CD4-positive, alpha-beta memory T cell (primary cell): Measurements from ENCODE around the gene PRR30. TPM values are rescaled to one million over a fixed set of nuclear protein-coding genes. Genes with fewer than 3 reads are reported as not detected.
A peak's percentile ranks its signal among the peaks of the same experiment; 100 is the strongest.

ENCODE experiments used
- CTCF ChIA-PET: fragments of 350-600 bp; sonication (Branson Sonifier 250); formaldehyde crosslinking; loops from one replicate; lab custom pipeline; 2021; ENCODE audit warnings: inconsistent platforms; ENCODE audit not compliant: partially characterized antibody; lab: Charles Lee
- POLR2A ChIA-PET: fragments of 350-600 bp; sonication (Branson Sonifier 250); formaldehyde crosslinking; loops from one replicate; lab custom pipeline; 2021; ENCODE audit not compliant: partially characterized antibody; lab: Charles Lee
- DNase-seq, 5 donors: peaks; one replicate each; pipeline versions ENCODE4 v3.0.0 to v3.0.0-alpha.2; 2020 to 2022; ENCODE audit warnings: mixed read lengths in 1 of 5
- H3K27ac ChIP-seq: one replicate; pipeline ENCODE4 v1.7.0; 2013; ENCODE audit warnings: low read depth, low read length
- H3K27me3 ChIP-seq: 2 replicates; pipeline ENCODE4 v1.7.0; 2013; ENCODE audit warnings: mild to moderate bottlenecking, low read length, moderate library complexity; ENCODE audit not compliant: insufficient read depth
- H3K36me3 ChIP-seq: 2 replicates; pipeline ENCODE4 v1.7.0; 2013; ENCODE audit warnings: mild to moderate bottlenecking, low read length, moderate library complexity; ENCODE audit not compliant: insufficient read depth
- H3K4me1 ChIP-seq: 2 replicates; pipeline ENCODE4 v1.7.0; 2013; ENCODE audit warnings: mild to moderate bottlenecking, low read length, moderate library complexity; ENCODE audit not compliant: insufficient read depth
- H3K4me3 ChIP-seq, 2 donors: one replicate each; pipeline ENCODE4 v1.7.0; 2013; ENCODE audit warnings: low read length in 2 of 2, mild to moderate bottlenecking in 1 of 2
- H3K9me3 ChIP-seq, 2 donors: one replicate each; pipeline ENCODE4 v1.7.0; 2013; ENCODE audit warnings: low read length in 2 of 2, control low read depth in 1 of 2; ENCODE audit not compliant: control insufficient read depth in 1 of 2
- H3K27ac Mint-ChIP-seq, 7 donors: one replicate each; pipeline ENCODE4 v1.8.0; 2020 to 2021; ENCODE audit warnings: mixed read lengths in 7 of 7, mild to moderate bottlenecking in 6 of 7, inconsistent platforms in 3 of 7, moderate library complexity in 3 of 7
- H3K27me3 Mint-ChIP-seq, 2 donors: one replicate each; pipeline ENCODE4 v1.8.0; 2020 to 2021; ENCODE audit warnings: mixed read lengths in 2 of 2
- H3K36me3 Mint-ChIP-seq, 2 donors: one replicate each; pipeline ENCODE4 v1.8.0; 2020 to 2021; ENCODE audit warnings: mixed read lengths in 2 of 2, inconsistent platforms in 1 of 2, mild to moderate bottlenecking in 1 of 2
- H3K4me1 Mint-ChIP-seq, 4 donors: one replicate each; pipeline ENCODE4 v1.8.0; 2020 to 2021; ENCODE audit warnings: mixed read lengths in 4 of 4, mild to moderate bottlenecking in 1 of 4
- H3K4me3 Mint-ChIP-seq, 8 donors: one replicate each; pipeline ENCODE4 v1.8.0; 2020 to 2021; ENCODE audit warnings: mixed read lengths in 8 of 8, mild to moderate bottlenecking in 7 of 8, moderate library complexity in 6 of 8, inconsistent platforms in 3 of 8
- H3K9me3 Mint-ChIP-seq, 8 donors: one replicate each; pipeline ENCODE4 v1.8.0; 2020 to 2021; ENCODE audit warnings: mixed read lengths in 8 of 8, mild to moderate bottlenecking in 5 of 8, inconsistent platforms in 3 of 8, moderate library complexity in 1 of 8
- intact Hi-C: fragments of 100-400 bp; cut with micrococcal nuclease; formaldehyde crosslinking; loops from one replicate; pipeline ENCODE4 v1.15.1; 2023
- polyA plus RNA-seq, 2 donors: library from polyadenylated mRNA; unstranded; fragments of 300-500 nt; fragmentation: Illumina TruSeq; gene quantifications; one replicate each; pipeline ENCODE4 v1.2.3, GENCODE V29; 2021
- total RNA-seq, 2 experiments: library from RNA; stranded (reverse); gene quantifications; one replicate each; pipeline ENCODE4 v1.2.3, GENCODE V29; 2021

Gene PRR30
- total and polyA plus RNA-seq, 4 experiments from 2014 or later, result not detected

DNA sequence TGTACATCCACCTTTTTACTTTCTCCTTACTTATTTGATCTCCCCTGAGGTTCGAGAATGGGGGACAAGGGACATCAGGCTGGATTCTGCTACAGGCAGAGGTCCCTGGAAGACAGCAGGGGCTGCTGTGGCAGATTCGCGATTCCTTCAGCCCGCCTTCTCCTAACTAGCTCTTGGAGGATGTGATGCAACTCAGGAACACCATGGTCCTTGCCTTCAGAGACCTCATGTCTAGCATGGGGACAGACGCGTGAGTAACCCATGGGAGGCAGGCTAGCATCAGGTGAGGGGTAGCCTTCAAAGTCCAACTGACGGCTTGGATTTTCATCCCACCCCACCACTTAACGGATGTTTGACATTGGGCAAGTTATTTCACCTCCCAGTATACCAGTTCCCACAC is 8.7 kb upstream of the PRR30 start:
- Mint-ChIP-seq H3K4me3 (no peak overlapping the region), H3K27ac (no peak overlapping the region), H3K36me3 (no peaks in the 10 kb centered on the region), H3K9me3 (peaks cover 0 to 4% (median 1%) of the 10 kb centered on the region in 8 donors), H3K4me1 (no peaks in the 10 kb centered on the region), H3K27me3 (peaks cover 3 to 9% of the 10 kb centered on the region in 2 donors)
- Histone ChIP-seq H3K36me3 (no peaks in the 10 kb centered on the region), H3K27me3 (no peaks in the 10 kb centered on the region), H3K9me3 (no peaks in the 10 kb centered on the region), H3K4me1 (no peaks in the 10 kb centered on the region), H3K27ac (no peak overlapping the region), H3K4me3 (no peak overlapping the region)
- CTCF ChIA-PET, result no interaction called here
- intact Hi-C loops, result no loop called here
- POLR2A ChIA-PET, result no interaction called here
- no peak for DNase-seq

DNA sequence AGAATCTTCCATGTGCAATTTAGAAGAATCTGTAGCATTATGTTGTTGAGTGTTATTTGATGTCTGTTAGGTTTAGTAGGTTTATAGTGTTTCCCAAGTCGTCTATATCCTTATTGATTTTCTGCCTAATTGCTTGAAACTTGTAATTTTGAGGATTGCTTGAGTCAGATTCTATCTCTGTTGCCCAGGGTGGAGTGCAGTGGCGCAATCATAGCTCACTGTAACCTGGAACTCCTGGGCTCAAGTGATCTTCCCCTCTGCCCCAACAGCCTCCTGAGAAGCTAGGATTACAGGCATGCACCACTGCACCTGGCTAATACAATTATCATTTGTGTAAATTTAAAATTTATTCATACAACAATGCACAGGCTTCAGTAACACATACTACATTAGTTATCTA is 6.5 kb upstream of the PRR30 start:
- CTCF ChIA-PET, result no interaction called here

DNA sequence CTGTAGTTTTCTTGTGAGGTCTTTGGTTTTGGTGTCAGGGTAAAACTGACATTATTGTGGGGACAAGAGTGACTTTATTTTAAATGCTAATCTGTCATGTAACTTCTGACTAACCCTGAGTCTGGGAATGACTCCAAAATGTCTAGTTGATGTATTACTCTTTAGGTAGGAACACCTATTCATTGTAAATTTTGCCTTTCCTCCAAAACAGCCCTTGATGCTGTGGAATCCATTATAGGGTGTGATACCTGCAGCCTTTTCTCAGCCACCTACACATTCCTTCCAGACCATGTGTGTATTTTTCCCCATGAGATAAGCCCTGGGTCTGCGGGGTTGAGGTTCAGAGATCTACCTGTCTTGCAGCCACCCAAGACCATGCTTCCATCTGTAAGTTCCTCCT is 4.1 kb upstream of the PRR30 start:
- no peaks in the 10 kb centered on the region for H3K36me3 Mint-ChIP-seq
- no peaks in the 10 kb centered on the region for H3K4me1 Mint-ChIP-seq
- H3K27ac ChIP-seq, result no peak overlapping the region
- no peaks in the 10 kb centered on the region for H3K9me3 ChIP-seq
- H3K9me3 Mint-ChIP-seq, result peaks cover 0 to 8% (median 1%) of the 10 kb centered on the region in 8 donors
- H3K27me3 Mint-ChIP-seq, result peaks cover 3 to 4% of the 10 kb centered on the region in 2 donors
- H3K36me3 ChIP-seq, result no peaks in the 10 kb centered on the region
- no peak overlapping the region for H3K27ac Mint-ChIP-seq
- intact Hi-C loops, result no loop called here
- no peak for DNase-seq
- ChIA-PET CTCF (no interaction called here), POLR2A (no interaction called here)
- no peak overlapping the region for H3K4me3 ChIP-seq
- no peaks in the 10 kb centered on the region for H3K4me1 ChIP-seq
- H3K27me3 ChIP-seq, result no peaks in the 10 kb centered on the region
- no peak overlapping the region for H3K4me3 Mint-ChIP-seq

More for the DNA sequence above, 6.5 kb upstream of the PRR30 start:
- Mint-ChIP-seq H3K36me3 (no peaks in the 10 kb centered on the region), H3K27me3 (peaks cover 3 to 7% of the 10 kb centered on the region in 2 donors), H3K4me1 (no peaks in the 10 kb centered on the region), H3K4me3 (no peak overlapping the region), H3K9me3 (peaks cover 0 to 8% (median 1%) of the 10 kb centered on the region in 8 donors), H3K27ac (no peak overlapping the region)
- Histone ChIP-seq H3K4me1 (no peaks in the 10 kb centered on the region), H3K36me3 (no peaks in the 10 kb centered on the region), H3K27ac (no peak overlapping the region), H3K27me3 (no peaks in the 10 kb centered on the region), H3K4me3 (no peak overlapping the region), H3K9me3 (no peaks in the 10 kb centered on the region)
- DNase-seq, result no peak
- POLR2A ChIA-PET, result no interaction called here
- intact Hi-C loops, result no loop called here

DNA sequence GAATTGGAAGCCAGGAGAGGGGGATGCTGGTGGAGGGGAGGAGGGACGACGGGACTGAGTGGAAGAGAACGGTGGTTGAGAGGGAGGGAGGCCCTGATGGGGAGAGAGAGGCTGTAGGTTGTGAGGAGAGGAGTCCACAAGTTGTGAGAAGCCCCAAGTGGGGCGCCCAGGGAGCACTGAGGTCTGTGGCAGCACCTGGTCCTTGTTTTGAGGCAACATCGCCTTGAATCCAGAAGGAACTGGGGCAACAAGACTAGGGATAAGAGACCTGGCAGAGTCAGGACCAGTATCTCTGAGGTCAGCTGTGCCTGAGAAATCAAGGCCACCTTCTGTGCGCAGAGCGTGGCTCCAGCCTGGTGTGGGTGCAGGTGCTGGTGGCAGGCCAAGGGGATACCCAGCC is 1.1 kb downstream of the PRR30 start:
- intact Hi-C loops, result loop anchor here (10.0 kb wide), 1 partner anchor 637 kb away; the partner anchor contains the start of gene MRPL33
- Mint-ChIP-seq H3K4me3 (no peak overlapping the region), H3K4me1 (peaks cover 6 to 20% (median 14%) of the 10 kb centered on the region in 4 donors), H3K27me3 (peaks cover 0 to 1% of the 10 kb centered on the region in 2 donors), H3K27ac (peak overlapping the region in 1 of 7 donors; percentile 35), H3K9me3 (peaks cover 0 to 5% (median under 1%) of the 10 kb centered on the region in 8 donors), H3K36me3 (peaks cover 0 to 9% of the 10 kb centered on the region in 2 donors)
- Histone ChIP-seq H3K36me3 (no peaks in the 10 kb centered on the region), H3K9me3 (no peaks in the 10 kb centered on the region), H3K27ac (no peak overlapping the region), H3K27me3 (no peaks in the 10 kb centered on the region), H3K4me1 (peaks cover 15% of the 10 kb centered on the region), H3K4me3 (no peak overlapping the region)
- CTCF ChIA-PET, result interaction anchor here (2.0 kb wide), 1 partner anchor 15 kb away, joined by 5 read pairs; the partner anchor contains the start of gene ABHD1
- POLR2A ChIA-PET, result interaction anchor here (0.7 kb wide), 1 partner anchor 15 kb away, joined by 3 read pairs; the partner anchor contains the start of gene ABHD1
- DNase-seq, result no peak

DNA sequence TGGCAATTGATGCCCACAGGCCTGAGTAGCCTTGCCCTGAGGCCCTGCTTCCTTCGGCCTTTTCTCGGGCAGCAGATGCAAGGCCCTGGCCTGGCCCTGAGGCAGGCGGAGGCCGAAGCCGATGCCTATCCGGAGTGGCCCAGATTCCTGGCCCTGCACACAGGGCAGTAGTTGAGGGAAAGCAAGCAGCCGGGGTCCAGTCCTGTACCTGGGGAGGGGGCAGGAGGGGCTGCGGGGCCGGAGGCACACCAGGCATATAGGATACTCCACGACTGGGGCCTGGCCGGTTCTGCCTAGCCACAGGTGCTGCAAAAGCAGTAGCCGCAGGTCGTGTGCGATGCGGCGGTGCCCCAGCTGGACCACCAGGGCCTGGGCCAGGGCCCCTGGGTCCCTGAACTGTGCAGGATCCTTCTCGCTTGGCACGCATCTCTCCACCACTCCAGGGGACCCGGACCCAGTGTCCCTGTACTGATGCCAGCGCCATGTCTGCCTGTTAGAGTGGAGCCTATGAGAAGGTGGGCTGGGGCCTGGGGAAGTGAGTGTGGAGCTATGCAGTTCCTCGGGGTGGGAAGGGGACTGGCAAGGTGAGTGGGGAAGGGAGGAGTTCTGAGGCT is 1.8 kb downstream of the PRR30 start:
- Mint-ChIP-seq H3K4me3 (no peak overlapping the region), H3K27ac (no peak overlapping the region), H3K27me3 (no peaks in the 10 kb centered on the region), H3K4me1 (peaks cover 12 to 27% (median 21%) of the 10 kb centered on the region in 4 donors), H3K9me3 (peaks cover 0 to 1% (median 0%) of the 10 kb centered on the region in 8 donors), H3K36me3 (peaks cover 0 to 15% of the 10 kb centered on the region in 2 donors)
- no peaks in the 10 kb centered on the region for H3K9me3 ChIP-seq
- POLR2A ChIA-PET, result interaction anchor here (0.7 kb wide), 1 partner anchor 14 kb away, joined by 3 read pairs; the partner anchor contains the start of gene ABHD1
- H3K4me3 ChIP-seq, result no peak overlapping the region
- H3K4me1 ChIP-seq, result peaks cover 22% of the 10 kb centered on the region
- H3K27ac ChIP-seq, result no peak overlapping the region
- peaks cover under 1% of the 10 kb centered on the region for H3K36me3 ChIP-seq
- no peak for DNase-seq
- CTCF ChIA-PET, result interaction anchor here (2.0 kb wide), 1 partner anchor 14 kb away, joined by 5 read pairs; the partner anchor contains the start of gene ABHD1
- intact Hi-C loops, result loop anchor here (10.0 kb wide), 1 partner anchor 637 kb away; the partner anchor contains the start of gene MRPL33
- H3K27me3 ChIP-seq, result no peaks in the 10 kb centered on the region

DNA sequence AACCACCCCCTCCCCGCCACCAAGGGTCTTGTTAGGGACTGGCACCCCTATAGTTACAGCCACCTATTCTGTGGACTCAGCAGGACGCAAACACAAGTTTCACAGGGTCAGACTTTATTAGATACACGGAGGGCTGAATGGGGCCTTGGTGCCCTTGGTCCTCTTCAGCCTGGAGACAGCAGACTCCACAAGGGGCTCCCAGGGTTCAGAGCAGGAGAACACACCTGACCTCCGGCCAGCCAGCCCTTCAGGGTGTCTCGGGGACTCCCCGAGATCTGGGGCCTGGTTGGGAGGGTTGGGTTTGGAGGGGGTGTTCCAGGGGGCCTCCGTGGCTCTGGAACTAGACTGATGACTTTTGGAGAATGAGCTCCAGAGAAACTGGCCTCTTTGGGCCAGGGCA is 2.5 kb downstream of the PRR30 start:
- Histone ChIP-seq H3K4me1 (peaks cover 26% of the 10 kb centered on the region), H3K4me3 (no peak overlapping the region), H3K27ac (no peak overlapping the region), H3K36me3 (peaks cover 7% of the 10 kb centered on the region), H3K9me3 (no peaks in the 10 kb centered on the region), H3K27me3 (no peaks in the 10 kb centered on the region)
- H3K36me3 Mint-ChIP-seq, result peaks cover 0 to 18% of the 10 kb centered on the region in 2 donors
- ChIA-PET POLR2A (interaction anchor here (1.5 to 5.8 kb wide), 2 partner anchors 12 to 85 kb away, joined by 3 to 99 read pairs; partner anchors contain the start of genes ABHD1 and AGBL5), CTCF (interaction anchor here (2.0 kb wide), 1 partner anchor 13 kb away, joined by 5 read pairs; the partner anchor contains the start of gene ABHD1)
- peaks cover 0 to 1% (median 0%) of the 10 kb centered on the region in 8 donors for H3K9me3 Mint-ChIP-seq
- H3K4me1 Mint-ChIP-seq, result peaks cover 12 to 31% (median 22%) of the 10 kb centered on the region in 4 donors
- intact Hi-C loops, result loop anchor here (10.0 kb wide), 1 partner anchor 638 kb away; the partner anchor contains the start of gene MRPL33
- peak overlapping the region in 1 of 8 donors; percentile 35 for H3K4me3 Mint-ChIP-seq
- no peak overlapping the region for H3K27ac Mint-ChIP-seq
- H3K27me3 Mint-ChIP-seq, result no peaks in the 10 kb centered on the region
- no peak for DNase-seq

DNA sequence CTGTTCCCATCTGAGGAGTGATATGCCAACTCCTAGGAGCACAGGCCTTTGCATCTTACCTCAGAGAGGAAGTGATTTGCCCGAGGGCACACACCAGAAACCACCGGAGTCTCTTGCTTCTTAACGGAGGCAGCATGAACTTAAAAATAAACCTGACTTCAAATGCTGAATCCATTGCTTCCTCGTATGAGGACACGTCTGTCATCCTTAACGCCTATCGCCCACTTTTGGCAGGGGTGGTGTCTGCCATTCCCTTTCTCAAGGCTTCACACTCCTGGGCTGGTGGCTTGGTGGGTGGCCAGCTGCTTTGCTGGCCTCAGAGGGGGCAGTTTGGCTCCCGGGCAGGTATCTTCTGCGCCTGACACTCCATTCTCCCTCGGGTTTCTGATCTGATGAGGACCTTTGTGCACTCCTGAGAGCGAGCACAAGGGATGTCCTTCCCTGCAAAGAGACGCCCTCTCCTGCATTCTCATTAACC is 3.7 kb downstream of the PRR30 start:
- no peak for DNase-seq
- peak overlapping the region; percentile 61 to 99 (median 94) for H3K4me3 Mint-ChIP-seq
- CTCF ChIA-PET, result interaction anchor here (1.0 kb wide), 1 partner anchor 31 kb away, joined by 4 read pairs; no protein-coding TSS in a partner anchor
- H3K4me1 ChIP-seq, result peaks cover 26% of the 10 kb centered on the region
- H3K4me1 Mint-ChIP-seq, result peaks cover 12 to 36% (median 23%) of the 10 kb centered on the region in 4 donors
- POLR2A ChIA-PET, result interaction anchor here (1.1 to 5.8 kb wide), 5 partner anchors 11 to 187 kb away, joined by 3 to 99 read pairs (median 6); partner anchors contain the start of genes ABHD1, AGBL5, MPV17 and OST4
- H3K27me3 ChIP-seq, result no peaks in the 10 kb centered on the region
- H3K27ac Mint-ChIP-seq, result peak overlapping the region in 6 of 7 donors; percentile 53 to 97 (median 81)
- peaks cover 19% of the 10 kb centered on the region for H3K36me3 ChIP-seq
- H3K27ac ChIP-seq, result no peak overlapping the region
- no peaks in the 10 kb centered on the region for H3K9me3 ChIP-seq
- intact Hi-C loops, result loop anchor here (10.0 kb wide), 1 partner anchor 639 kb away; the partner anchor contains the start of gene MRPL33
- H3K9me3 Mint-ChIP-seq, result peaks cover 0 to 1% (median 0%) of the 10 kb centered on the region in 8 donors
- H3K36me3 Mint-ChIP-seq, result peaks cover 0 to 27% of the 10 kb centered on the region in 2 donors
- H3K4me3 ChIP-seq, result no peak overlapping the region
- H3K27me3 Mint-ChIP-seq, result no peaks in the 10 kb centered on the region
